ENCODE measurements around the gene SMG6. TPM values are rescaled to one million over a fixed set of nuclear protein-coding genes. Genes with fewer than 3 reads are reported as not detected.

The SMG6 gene
- total RNA-seq, 2 donors from 2014 or later = 27.8 to 29.4 TPM

GRCh38 chr17:2138318-2138717 lies 165.3 kb downstream of the SMG6 start:
- peak; percentile 59 for ATAC-seq
- peak; percentile 27 to 41 for DNase-seq
- intact Hi-C loops (cut with DNase I, micrococcal nuclease) = no loop called here

DNA sequence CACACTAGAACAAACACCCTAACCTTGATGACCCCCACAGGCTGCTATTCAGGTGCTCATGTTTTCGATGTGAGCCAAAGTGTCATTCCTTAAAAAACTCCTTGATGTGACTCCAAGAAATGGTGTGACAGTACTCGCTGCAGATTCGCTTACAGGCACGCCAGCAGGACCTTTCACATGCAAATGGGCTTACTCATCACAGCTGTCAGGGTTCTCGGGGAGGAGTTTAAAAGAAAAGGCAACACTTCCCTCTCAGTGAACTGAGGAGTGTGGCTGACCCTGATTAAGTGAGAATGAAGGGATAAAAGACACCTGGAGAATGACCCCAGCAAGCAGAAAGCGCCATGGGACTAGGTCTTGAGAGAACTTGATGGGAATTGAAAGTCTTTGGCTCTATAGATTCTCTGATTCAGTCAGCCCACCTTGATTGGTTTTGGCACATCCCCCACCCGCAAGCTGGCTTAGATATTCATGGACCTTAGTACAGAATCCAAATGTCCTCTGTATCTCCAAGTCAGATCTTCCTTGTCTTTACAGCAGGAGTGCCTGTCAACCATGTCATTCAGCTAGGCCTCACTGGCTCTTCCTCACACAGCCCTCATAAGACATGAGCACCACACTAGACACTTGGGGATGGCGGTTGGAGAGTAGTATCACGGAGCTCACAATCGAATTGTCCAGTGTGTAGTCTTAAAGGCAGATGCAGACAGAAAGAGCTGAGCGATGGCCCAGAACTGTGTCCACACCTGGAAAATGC lies 166.1 kb downstream of the SMG6 start:
- peak in 1 of 2 donors; percentile 37 for DNase-seq
- intact Hi-C loops (cut with DNase I, micrococcal nuclease) = no loop called here
- ATAC-seq = no peak

- intact Hi-C loops (cut with DNase I, micrococcal nuclease) = no loop called here
- DNase-seq = no peak
- no peak for ATAC-seq
Measured at GRCh38 chr17:2136241-2136640, 167.3 kb downstream of the SMG6 start.

DNA sequence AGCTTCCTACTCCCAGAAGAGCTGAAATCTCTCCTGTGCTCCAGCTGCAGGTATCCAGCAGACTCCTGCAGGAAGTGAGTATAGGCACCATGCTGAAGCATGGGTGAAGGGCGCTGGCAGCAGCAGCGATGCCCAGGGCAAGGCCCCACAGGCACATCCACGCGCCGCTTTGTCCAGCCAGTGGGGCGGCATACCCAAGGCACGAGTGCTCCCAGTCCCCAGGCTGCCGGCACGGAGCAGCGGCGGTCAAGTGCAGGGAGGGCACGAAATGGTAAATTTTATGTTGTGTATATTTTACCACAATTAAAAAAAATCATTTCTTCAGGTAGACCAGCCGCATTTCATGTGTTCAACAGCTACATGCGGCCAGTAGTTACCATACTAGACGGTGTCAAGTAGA lies 175.6 kb downstream of the SMG6 start:
- intact Hi-C loops (cut with DNase I, micrococcal nuclease) = no loop called here
- ATAC-seq (no peak), DNase-seq (no peak)

DNA sequence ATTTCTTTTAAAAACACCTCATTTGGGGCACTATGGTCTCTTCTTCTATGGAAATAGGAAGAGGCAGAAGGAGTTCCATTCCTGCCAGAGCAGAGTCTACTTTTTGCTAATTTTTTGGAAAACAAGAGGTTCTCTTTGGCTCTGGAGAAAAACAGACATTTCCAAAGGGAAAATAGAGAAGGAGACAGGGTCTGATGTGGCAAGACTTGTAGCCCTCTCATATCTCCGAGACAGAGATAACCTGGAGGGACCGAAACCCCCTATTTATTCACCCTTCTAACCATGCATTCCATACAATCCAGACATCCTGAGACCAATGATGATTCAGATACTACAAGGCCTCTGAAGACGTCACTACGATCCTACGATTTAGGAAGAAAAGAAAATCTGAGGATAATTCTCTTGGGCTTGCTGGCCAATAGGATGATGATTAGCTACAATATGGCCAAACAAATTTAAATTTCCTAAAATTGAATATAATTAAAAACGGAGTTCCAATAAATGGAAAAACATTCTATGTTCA lies 178.5 kb downstream of the SMG6 start:
- intact Hi-C loops (cut with DNase I, micrococcal nuclease) = no loop called here
- ATAC-seq (no peak), DNase-seq (no peak)

- DNase-seq = no peak
- intact Hi-C loops (cut with DNase I, micrococcal nuclease) = no loop called here
- peak; percentile 31 for ATAC-seq
Measured at GRCh38 chr17:2124391-2124790, 179.2 kb downstream of the SMG6 start.

GRCh38 chr17:2123375-2124251 lies 180.0 kb downstream of the SMG6 start:
- intact Hi-C loops (cut with DNase I, micrococcal nuclease) = no loop called here
- peak; percentile 37 to 62 for DNase-seq

GRCh38 chr17:2122641-2123302 lies 180.8 kb downstream of the SMG6 start:
- peak; percentile 77 for ATAC-seq
- intact Hi-C loops (cut with DNase I, micrococcal nuclease) = no loop called here

More at GRCh38 chr17:2123375-2124251, 180.0 kb downstream of the SMG6 start:
- peak; percentile 90 for ATAC-seq

DNA sequence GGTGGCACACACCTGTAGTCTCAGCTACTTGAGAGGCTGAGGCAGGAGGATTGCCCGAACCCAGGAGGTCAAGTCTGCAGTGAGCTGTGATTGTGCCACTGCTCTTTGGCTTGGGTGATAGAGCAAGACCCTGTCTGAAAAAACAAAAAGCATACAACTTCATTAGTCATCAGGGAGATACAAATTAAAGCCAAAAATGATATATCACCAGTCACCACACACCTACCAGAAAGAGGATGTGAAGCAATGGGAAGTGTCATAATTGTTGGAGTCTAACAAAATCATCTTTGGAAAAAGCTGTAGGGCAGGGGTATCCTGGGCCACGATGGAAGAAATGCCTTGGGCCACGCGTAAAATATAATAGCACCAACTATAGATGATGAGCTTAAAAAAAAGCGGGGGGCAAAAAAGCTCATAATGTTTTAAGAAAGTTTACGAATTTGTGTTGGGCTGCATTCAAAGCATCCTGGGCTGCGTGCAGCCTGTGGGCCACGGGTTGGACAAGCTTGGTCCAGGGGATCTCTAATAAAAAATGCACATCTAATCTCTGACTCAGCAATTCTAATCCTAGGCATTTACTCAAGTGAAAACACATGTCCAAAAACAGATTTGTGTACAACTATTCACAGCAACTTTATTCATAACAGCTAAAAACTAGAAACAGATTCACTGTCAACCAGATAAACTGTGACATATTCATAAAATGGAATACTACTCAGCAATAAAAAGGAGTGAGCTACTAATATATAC lies 182.8 kb downstream of the SMG6 start:
- ATAC-seq (no peak), DNase-seq (no peak)
- intact Hi-C loops (cut with DNase I, micrococcal nuclease) = no loop called here

More at GRCh38 chr17:2122641-2123302, 180.8 kb downstream of the SMG6 start:
- peak; percentile 69 to 80 for DNase-seq

DNA sequence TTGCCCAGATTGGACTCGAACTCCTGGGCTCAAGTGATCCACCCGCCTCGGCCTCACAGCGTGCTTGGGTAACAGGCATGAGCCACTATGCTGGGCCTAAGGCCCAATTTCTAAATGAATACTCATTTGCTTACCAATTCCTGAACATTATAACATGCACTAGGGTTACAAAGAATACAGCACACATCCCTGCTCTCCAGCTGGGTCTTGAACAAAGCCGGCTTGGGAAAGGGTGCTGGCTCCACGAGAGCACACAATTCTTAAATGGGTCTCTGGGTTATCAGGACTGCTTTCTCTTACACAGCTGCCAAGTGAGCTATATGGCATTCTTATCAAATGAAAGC lies 190.3 kb downstream of the SMG6 start:
- no peak for ATAC-seq
- no peak for DNase-seq
- intact Hi-C loops (cut with DNase I, micrococcal nuclease) = no loop called here

GRCh38 chr17:2111691-2112090 lies 191.9 kb downstream of the SMG6 start:
- intact Hi-C loops (cut with DNase I, micrococcal nuclease) = no loop called here
- ATAC-seq (no peak), DNase-seq (no peak)

DNA sequence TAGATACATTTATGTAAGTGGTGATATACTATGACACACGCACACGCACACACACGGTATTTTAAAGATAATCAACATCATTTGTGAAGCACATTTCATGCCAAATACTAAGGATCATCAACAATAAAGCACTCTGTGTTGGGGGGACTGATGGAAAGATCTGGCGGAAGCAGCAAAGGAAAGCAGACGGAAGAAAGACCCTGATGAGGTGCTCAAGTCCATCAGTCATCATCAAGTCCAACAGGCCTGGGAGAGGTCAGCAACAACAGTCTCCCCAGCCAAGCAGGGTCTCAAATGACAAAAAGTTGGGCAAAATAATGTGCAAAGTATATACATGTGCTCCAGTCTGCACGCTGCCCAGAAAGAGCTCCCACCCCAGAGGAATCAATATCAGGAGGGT lies 193.1 kb downstream of the SMG6 start:
- no peak for ATAC-seq
- no peak for DNase-seq
- intact Hi-C loops (cut with DNase I, micrococcal nuclease) = no loop called here

DNA sequence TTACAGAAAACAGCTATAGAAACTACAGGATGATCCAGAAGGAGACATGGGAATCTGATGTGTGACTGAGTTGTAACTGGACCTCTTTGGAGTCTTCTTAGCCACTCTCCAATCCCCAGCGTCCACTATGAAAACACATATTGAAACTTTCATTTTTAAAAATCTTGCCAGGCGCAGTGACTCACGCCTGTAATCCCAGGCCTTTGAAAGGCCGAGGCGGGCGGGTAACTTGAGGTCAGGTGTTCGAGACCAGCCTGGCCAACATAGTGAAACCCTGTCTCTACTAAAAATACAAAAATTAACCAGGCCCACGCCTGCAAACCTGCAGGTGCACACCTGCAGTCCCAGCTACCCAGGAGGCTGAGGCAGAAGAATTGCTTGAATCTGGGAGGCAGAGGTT lies 195.4 kb downstream of the SMG6 start:
- DNase-seq = no peak
- ATAC-seq = no peak
- intact Hi-C loops (cut with DNase I, micrococcal nuclease) = no loop called here

GRCh38 chr17:2107506-2107905 lies 196.1 kb downstream of the SMG6 start:
- intact Hi-C loops (cut with DNase I, micrococcal nuclease) = no loop called here
- ATAC-seq (no peak), DNase-seq (no peak)

DNA sequence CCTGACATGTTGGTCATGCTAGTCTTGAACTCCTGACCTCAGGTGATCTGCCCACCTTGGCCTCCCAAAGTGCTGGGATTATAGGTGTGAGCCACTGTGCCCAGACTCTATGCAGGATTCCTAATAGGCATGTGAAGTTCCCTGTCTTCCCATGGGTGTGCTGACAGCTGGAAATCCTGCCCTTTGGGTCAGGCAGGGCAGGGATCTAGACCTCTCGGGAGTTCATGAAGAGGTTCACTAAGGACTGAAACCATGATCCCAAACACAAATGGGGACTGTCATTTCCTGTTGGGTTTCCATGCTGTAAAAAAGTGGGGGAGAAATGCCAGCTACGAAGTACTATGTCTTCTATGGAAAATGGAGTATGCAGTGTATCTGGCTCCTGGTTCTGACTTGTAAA lies 196.5 kb downstream of the SMG6 start:
- intact Hi-C loops (cut with DNase I, micrococcal nuclease) = no loop called here
- no peak for ATAC-seq
- DNase-seq = no peak

DNA sequence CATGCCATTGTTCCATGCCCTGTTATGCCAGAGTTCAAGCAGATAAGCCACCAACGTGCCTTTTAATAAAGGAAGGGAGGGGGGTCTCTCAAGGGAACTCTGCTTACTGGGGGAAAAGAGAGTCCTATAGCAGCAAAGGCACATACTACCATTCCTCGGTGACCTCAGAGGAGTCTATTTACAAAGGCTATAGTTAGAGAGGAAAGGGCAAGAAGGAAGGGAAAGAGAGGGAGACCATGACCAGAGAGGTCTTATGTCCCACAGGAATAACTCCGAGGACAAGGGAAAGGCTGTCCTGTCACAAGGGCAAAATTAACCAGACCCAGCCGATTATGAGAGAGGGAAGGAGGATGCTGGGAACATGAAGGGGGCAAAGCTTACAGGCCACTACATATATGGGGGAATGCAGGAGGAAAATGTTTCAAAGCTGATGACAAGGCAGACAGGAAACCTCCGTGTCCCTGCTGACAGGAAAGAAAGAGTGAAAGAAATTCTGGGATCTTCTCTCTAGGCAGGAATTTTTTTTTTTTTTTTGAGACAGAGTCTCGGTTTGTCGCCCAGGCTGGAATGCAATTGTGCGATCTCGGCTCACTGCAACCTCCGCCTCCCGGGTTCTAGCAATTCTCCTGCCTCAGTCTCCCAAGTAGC lies 197.2 kb downstream of the SMG6 start:
- DNase-seq (no peak), ATAC-seq (no peak)
- intact Hi-C loops (cut with DNase I, micrococcal nuclease) = no loop called here

- intact Hi-C loops (cut with DNase I, micrococcal nuclease) = no loop called here
- DNase-seq = no peak
Measured at GRCh38 chr17:2105663-2106062, 197.9 kb downstream of the SMG6 start.

More at GRCh38 chr17:2105663-2106062, 197.9 kb downstream of the SMG6 start:
- peak; percentile 2 for ATAC-seq

Measured in left colon (tissue), 2 donors.